Testis (tissue), 2 donors: ENCODE results near the gene PARP6.

Experiments used
- POLR2A ChIP-seq: fragments of 450-650 bp; IDR thresholded peaks from one replicate; pipeline ENCODE4 v1.6.1; 2017; ENCODE audit warnings: antibody characterized with exemption, mild to moderate bottlenecking, moderate library complexity
- TF ChIP-seq, protein P1 (sequence below), 3 experiments: fragments of 450-650 bp in 2 of 3; fragments of 200-600 bp in 1 of 3; sonication (generic) in 1 of 3; IDR thresholded peaks; one replicate each; pipeline ENCODE4 v1.5.1; 2016 to 2019; ENCODE audit warnings: antibody characterized with exemption in 3 of 3, mild to moderate bottlenecking in 2 of 3, moderate library complexity in 1 of 3

DNA sequence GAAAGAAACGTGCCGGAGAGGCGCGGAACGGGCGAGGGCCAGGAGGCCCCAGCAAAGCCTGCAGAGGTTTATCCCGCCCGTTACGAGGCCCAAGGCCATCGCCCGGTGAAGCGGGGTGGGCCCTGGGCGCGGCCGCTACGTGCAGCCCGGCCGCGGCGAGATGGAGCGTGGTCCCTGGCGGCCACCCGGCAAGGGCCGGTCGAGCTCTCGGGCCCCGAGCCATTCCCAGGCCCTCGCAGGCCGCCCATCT lies 42.5 kb downstream of the PARP6 start:
- TF ChIP-seq, protein P1, sequence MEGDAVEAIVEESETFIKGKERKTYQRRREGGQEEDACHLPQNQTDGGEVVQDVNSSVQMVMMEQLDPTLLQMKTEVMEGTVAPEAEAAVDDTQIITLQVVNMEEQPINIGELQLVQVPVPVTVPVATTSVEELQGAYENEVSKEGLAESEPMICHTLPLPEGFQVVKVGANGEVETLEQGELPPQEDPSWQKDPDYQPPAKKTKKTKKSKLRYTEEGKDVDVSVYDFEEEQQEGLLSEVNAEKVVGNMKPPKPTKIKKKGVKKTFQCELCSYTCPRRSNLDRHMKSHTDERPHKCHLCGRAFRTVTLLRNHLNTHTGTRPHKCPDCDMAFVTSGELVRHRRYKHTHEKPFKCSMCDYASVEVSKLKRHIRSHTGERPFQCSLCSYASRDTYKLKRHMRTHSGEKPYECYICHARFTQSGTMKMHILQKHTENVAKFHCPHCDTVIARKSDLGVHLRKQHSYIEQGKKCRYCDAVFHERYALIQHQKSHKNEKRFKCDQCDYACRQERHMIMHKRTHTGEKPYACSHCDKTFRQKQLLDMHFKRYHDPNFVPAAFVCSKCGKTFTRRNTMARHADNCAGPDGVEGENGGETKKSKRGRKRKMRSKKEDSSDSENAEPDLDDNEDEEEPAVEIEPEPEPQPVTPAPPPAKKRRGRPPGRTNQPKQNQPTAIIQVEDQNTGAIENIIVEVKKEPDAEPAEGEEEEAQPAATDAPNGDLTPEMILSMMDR (IDR thresholded peaks at IDR 0.05) = no peak
- no peak for TF ChIP-seq POLR2A
